8988T (cell line): ENCODE data around the gene RADIL.

Experiments
- DNase-seq: peaks from one replicate; pipeline ENCODE4 v3.0.0; 2011

RADIL gene

DNA sequence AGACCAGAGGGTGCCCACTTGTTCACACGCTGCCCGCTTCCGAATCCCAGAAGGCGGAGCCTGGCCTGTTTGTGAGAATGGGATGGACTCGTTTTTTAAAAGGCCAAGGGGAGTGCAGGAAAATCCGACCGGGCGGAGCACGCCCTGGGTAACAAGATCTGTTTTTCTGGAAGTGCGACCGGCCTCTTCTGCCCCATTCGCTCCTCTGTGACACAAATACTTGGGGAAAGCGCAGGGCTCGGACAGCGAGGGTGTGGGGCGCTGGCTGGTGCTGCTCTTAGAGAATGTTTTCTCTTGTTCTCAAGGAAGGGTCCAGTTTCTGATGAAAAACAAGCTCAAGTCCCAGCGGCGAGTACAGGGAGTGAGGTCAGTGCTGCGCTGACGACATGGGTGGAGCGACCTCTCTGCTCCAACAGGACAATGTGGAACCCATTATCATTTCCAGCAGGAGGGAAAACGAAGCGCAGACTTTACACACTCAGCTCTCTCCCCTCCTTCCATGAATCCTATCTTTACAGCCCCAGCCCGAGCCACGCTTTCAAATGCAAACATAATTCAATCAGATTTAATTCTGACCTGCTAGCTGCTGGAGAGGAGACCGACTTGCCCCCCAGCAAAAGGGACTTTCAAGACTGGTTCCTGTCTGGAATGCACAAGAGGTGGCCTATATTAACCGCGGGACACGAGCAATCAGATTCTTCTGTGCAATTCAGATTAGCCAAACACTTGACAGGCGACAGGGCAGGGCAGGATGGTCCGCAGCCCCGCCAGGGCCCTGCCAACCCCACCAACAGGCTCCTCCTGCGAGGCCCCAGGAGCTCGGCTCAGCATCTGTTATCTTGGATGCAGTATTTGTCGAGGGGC lies 1.1 kb downstream of the RADIL start:
- DNase-seq: no peak

DNA sequence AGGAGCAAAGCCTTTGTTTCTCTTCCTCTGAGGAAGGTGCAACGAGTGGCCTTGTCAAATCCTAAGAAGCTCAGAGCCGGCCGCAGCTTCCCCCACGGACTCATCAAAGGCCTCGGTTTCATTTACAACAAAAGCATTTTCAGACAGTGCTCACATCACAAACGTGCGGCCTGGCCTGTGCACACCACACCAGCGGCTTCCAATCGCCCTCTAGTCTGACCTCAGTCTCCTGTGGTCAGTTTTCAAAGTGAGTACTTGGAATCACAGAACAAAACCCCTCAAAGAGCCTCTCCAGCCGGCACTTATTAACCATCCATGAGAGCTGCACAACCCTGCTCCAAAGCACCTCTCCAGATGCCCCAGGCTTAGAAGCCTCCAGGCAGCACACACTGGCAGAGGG lies 3.3 kb downstream of the RADIL start:
- no peak for DNase-seq

DNA sequence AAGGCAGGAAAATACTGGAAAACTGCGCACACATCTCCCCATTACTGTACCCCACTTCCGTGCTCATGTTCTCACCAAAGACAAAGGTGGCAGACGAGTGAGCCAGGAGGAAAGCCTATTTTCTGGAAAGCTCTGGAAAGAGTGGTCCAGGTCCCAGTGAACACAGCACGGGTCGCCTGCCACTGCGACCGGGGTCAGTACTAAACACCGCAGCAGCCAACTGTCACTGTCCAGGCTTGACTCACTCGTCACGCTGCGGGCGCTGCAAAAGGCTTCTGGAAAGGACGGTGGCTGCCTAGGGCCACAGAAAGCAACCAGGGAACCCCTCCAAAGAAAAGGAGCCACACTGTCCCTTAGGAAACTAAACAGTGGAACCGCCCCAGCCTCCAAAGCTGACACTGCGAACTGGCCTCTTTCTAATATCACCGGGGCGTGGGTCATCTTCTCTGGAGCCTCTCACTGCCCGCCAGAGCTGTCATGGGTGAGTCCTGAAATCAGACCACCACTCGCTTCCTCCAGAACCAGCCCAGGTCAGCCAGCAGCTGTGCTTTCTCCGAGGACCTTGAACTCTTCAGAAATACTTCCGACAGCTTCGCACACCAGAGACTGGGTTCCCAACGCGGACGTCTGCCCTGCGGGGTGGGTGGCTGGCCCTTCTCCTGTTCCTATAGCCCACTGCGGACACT lies 4.0 kb downstream of the RADIL start:
- no peak for DNase-seq

DNA sequence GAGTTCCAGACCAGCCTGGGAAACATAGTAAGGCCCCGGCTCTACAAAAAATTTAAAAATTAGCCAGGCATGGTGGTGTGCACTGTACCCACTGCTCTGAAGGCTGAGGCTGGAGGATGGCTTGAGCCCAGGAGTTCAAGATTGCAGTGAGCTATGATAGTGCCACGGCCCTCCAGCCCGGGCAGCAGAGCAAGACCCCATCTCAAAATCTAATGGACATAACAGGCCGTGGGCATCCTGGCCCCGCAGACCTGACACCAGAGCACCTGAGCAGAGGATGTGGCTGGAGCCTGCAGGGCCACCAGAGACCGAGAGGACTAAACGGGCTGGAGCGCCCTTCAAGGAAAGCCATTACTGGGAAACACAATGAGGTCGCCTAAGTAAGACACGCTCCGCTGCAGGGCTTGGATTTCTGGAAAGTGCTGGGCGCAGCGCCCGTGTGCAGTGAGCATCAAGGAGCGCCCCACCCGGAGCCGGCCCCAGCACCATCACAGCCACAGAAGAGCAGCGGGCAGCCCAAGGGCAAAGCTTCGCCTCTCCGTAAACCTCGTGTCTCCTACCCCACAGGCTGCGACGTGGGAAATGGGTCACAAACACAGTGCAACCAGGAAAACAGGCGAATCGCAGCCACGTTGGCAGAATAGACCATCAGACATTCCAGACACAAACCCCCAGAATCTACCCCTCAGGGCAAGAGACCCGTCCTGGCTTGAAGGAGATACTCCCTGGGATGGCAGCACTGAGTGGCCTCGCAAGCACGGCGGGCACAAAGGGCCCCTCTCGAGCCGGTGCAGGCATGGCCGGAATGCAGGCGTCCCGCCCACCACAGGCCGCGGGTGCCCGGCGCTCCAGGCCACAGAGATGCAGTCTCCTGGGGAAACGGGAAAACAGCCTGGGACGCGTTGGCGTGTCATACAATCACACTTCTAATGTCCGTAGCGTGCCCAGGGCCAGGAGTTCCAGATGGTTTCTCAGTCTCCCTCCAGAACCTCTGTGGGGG lies 4.9 kb downstream of the RADIL start:
- no peak for DNase-seq

DNA sequence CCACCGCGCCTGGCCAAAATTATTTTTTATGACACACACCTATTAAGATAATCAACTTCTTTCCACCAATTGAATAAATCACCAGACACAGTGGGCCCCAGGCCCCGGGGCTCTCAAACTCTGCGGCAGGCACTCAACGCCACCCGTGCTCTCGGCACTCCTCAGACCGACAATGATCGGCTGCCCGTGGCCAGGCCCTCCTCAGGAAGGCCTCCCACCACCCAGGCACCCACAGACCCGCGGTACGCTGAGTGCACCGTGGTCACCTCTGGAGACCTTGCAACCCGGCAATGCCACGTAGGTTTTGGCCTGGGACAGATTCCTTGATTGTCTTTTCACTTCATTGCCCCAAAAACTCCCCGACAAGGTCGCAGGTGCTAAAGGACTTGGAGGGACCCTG lies 6.9 kb downstream of the RADIL start:
- DNase-seq: no peak

DNA sequence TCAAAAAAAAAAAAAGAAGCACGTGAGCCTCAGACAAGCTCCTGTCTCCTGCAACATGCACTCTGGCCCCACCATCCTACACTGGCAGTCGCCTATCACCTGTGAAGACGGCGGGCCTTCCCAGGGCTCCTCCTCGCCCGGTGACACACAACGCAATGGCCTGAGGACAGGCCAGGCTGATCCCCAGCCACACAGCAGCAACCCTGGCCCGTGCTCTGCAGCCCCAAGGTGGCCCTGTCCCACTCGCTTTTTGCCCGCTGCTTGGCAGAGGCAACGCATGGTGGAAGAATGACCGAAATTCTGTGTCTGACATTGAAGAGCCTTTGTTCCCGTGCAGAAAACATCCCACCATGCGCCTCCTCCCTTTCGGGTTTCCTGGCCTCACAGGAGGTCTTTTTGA lies 8.1 kb downstream of the RADIL start:
- DNase-seq: no peak

DNA sequence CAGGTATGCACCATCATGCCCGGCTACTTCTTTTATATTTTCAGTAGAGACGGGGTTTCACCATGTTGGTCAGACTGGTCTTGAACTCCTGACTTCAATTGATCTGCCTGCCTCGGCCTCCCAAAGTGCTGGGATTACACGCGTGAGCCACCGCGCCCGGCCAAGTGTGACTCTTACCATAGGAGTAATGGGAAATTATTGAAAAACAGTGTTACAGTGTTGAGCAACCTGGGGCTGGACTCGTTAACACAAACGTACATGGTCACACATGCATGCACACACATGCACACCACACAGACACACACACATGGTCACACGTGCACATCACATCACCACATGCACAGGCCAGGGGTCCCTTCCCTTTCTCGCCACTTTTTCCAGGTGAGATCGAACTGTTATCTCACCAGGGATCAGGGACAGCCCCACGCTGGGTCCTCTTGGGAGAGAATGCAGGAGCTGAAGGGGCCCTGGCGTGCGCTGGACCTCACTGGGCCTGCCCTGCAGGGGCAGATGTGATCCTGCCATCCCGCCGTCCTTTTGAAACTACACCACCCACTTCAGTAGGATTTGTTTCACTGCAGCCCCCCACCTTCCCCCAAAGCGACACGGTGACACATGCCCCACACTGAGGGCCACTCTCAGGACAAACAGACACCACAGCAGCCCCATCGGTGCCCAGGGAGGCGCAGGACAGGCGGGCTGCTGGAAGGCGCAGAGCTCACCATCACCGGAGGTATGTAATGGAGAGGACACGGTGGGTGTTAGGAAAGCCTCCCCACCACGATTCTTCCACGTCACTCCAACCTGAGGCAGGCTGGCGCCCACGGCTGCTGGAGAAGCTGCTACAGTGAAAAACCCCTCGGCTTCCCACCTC lies 10.2 kb downstream of the RADIL start:
- DNase-seq: no peak

DNA sequence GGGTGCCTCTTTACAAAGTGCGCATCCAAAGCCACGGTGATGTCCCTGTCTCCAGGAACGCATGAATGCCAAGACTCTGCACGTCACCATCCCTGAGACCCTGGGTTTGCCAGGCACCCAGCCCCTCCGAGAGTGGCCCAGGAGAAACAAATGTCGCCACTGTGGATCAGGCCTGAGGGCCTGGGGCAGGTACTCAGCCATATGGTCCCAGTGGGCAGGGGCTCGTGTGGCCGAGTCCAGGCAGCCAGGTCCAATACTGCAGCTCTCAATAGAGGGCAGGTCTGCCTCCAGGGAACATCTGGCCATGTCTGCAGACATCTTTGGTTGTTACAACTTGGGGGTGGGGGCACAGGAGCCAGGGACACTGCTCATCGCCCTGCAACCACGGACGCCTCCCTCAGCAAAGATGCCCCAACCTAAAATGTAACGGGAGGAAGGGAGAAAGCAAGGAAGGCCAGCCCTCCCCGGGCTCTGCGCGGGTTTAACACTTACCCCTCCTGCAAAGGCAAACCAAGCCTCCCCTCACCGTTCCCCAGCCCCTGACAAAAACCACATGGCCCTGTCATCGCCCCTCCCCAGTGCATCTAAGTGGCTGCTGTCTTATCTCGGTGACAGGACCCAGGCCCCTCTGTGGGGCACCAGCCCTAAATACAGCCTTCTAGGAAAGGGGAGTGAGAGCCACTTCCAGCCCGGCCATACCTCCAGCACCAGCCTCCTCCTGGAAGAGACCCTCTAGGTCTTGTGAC lies 11.4 kb downstream of the RADIL start:
- DNase-seq: no peak

DNA sequence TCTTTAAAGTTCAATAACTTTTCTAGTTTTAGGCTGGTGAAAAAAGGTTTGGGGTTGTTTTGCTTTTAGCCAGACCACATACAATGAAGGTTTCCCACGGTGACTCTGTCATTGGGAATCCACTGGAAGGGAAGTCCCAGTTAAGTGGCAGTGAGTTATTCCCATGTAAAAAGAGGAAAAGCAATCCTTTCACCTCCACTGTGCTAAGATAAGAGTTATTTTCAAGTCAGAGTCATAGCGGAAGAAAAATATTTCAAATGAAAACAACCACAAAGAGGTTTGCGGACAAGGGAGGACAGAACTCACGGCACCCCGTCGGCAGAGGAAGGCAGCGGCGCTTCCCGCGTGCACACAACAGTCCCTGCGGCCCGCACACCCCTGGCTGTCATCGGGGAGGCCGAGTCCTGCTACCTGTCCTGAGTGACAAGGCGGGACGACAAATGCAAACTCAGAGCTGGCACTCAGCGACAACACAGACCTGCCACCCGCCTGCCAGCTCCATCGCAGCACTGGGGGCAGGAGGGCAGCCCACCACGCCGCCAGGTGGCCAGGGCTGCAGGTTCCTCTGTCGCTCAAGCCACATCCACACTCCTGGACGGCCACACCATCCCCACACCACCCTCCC lies 12.3 kb downstream of the RADIL start:
- no peak for DNase-seq

DNA sequence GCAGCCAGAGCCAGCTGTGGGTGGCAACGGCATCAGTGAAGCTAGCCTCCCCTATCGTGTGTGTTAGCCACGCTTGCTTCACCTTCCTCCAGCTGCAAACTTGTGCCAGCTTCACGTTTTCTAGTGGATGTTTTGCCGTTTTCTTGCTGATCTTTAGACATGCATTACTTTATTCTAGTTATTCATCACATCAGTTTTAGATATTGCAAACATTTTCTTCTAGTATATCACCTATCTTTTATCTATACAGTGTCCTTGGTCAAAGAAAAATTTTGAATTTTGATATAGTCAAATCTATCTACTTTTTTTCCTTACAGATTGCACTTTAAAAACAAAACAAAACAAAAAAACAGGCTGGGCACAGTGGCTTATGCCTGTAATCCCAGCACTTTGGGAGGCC lies 15.0 kb downstream of the RADIL start:
- no peak for DNase-seq

DNA sequence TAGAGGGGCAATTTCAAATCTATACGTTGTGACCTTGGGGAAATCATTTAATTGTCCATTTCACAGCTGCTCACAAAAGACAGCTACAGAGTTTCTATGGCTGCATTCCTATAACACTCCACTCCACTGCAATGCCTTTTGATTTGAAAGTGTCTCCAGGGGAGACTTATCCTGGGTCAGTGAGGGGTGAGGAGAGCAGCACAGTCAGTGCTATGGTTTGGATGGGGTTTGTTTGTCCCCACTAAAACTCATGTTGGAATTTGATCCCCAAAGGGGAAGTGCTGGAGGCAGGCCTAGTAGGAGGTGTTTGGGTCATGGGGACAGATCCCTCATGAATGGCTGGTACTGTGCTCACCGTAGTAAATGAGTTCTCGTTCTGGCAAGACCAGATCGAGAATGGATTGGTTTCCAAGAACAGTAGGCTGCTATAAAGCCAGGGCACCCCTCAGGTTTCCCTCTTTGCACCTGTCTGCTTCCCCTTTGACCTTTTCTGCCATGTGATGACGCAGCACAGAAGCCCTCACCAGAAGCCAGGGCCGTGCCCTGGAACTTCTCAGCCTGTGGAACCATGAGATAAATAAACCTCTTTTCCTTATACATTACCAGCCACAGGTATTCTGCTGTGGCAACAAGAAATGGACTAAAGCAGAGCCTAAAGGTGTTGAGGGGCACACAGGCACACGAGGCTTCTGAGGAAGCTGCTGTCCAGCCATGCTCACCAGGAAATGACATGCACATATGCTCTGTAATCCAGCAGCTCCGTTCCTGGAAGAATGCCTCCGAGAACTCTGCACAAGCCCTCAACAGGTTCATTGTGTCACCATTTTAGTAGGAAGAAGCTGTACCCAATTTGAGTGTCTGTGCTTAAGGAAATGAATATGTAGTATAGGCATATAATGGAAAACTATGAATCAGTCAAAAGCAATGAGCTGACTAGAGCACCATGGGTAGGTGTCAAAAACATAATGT lies 16.7 kb downstream of the RADIL start:
- DNase-seq: no peak

DNA sequence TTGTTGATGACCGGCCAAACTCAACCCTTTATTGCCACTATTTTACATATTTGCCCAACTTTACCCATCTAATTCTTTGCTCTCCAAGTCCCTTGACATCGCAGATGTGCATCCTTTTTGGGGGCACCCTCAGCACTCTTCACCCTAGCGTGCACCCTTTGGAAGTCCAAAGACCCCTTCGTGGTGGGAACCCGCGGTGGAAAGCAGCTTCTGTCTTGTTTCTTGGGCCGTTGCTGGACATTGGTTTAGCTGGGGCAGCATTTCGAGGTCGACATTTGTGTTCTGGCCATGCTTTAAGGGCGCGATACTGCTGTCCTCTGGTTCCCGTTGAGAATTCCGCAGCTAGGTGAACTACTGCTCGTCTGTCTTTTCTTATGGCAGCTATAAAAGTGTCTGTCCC lies 21.4 kb downstream of the RADIL start:
- DNase-seq: no peak

DNA sequence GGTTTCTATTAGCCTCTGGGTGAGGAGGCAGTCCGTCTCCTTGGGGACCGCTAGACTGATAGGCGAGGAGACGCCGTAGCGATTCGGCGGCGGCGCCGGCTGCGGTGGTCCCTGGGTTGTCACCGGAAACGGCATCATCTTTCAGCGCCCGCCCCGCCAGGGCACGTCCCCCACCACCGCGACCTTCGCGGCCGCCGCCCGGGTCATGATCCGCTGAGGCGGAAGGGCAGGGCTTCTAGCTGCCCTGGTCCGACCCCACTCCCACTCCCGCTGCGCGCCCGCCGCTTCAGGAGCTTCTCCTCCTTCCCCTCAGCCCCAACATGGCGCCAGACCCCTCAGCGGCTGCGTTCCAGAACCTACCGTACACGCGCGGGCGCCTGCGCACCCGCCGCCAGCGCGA lies 21.8 kb downstream of the RADIL start, which contains the start of gene PAPOLB:
PAPOLB (minus strand) TSS at position 358 of the 400 bp plus-strand sequence; CDS start at position 138, 220 bp downstream.
- DNase-seq: no peak

DNA sequence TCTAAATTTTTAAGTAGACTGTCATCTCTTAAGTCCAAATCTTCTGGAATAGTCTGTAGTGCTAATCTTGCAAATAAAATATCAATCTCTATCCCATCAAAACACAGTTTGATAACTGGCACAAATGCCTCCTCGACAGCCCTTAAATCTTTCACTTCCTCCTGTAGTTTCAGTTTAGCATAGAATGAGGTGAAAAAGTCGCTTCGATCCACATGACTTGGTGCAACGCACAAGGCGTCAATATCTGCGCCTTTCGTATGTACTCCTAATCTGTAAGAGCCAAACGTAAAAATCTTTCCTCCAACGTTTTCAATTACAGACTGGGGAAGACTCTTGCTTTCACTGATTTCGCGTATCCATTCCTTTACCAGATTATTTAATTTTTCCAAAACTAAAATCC lies 22.3 kb downstream of the RADIL start:
- no peak for DNase-seq

DNA sequence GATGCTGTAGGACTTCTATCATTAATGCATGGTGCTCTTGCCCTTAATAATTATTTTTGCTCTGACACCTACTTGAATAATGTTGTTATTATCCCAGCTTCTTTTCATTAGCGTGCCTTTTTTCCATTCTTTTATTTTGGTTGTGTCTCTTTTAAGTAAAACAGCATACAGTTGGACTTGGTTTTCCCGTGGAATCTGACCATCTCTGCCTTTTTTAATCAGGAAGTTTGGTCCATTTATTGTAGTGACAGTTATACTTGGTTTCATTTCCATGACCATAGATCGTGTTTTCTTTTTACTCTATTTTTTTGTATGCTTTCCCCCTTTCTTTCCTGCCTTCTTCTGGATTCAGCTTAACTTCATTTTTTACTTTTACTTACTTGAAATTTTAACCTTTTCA lies 26.3 kb downstream of the RADIL start:
- no peak for DNase-seq

DNA sequence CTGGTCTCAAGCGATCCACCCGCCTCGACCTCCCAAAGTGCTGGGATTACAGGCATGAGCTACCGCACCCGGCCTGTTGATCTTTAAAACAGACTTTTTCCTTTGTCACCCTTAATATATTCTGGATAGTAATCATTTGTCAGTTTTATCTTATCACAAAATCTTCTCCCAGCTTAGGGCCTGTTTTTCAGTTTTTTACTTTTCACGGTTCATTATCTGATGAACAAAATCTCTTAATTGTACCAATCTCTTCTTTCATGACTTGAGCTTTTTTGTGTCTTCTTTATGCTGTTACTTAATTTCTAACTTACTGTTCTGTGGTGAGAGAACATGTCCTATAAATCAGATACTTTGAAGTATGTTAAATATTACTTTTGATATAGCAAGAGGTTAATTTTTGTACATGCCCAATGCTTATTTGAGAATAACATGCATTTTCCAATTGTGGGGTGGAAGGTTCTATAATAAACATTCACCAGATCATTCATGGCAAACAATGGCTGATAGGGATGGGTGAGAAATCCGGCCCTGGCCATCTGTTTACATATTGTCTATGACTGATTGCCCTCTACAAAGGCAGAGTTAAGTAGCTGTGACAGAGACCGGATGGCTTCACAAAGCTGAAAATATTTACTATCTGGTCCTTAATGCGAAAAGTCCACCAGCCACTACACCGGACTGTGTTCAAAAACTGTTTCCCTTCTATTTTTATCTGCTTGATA lies 27.0 kb downstream of the RADIL start:
- no peak for DNase-seq

DNA sequence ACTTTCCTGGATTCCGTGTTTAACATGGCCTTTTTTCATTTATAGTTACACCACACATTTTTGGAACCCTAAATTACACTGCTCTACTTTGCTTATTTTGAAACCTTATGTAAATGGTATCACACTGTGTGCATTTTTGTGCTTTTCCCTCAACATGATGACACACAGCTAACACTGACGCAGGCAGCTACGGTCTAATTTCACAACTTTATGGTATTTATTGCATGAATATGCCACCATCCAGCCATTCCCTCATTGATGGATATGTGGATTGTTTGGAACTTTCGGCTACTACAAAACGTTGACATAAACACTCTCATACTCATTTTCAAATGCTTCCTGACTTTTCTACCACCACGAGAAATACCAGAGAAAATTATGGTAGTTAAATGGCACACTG lies 28.6 kb downstream of the RADIL start:
- no peak for DNase-seq

DNA sequence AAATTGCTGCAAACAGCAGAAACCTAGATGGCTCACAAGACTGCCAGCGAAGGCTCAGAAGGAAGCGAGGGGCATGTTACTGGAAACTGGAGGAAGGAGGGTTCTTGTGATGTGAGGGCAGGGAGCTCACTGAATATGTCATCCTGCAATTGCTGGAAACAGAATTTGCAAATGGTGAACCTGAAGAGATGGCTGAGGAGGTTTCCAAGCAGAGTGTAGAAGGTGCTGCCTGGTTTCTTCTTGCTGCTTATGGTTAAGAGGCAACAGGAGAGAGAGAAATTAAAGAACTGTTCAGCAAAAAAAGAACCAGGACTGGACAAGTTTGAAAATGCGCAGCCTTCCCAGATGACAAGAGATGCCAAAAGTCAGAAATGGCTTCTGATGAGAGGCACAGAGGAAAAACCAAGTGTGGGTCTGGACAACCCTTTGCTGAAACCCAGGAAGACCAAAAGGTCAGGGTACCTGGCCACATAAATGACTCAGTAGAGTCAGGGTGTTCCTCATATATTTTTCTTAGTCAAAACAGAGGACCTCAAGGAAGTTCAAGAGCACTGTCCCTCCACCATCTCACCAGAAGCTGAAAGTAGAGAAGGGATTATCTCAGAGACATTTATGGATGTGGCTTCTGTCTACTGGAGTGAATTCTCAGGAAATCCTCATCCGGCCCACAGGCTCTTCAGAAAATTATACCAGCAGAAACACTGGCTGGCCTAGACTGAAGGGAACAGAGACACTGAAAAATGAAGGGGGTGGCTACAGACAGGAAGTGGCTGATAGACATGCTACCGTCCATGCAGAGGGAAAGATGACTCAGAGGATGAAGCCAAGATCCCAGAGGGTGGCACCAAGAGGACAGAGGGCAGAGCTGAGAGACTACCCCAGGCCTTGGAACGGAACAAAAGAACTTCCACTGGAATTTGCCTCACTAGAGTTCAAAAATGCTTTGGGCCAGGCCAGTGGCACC lies 31.8 kb downstream of the RADIL start:
- DNase-seq: no peak
